ENCODE measurements around the gene MAPK9.

GRCh38 chr5:180259260-180259611, 32.6 kb downstream of the MAPK9 start:
- TF ChIP-seq POLR2AphosphoS5 (IDR thresholded peaks at IDR 0.05) (no peak), CTCF (IDR thresholded peaks at IDR 0.05) (no peak)
